Gastrocnemius medialis (tissue), 4 donors: ENCODE results near the gene SORD. TPM values are rescaled to one million over a fixed set of nuclear protein-coding genes. Genes with fewer than 3 reads are reported as not detected.
"Not testable (repeated sequence)": the region's sequence is repeated elsewhere in the genome, so short reads cannot be mapped to it uniquely, and the experiment has no call there.

Source experiments
- ATAC-seq, 2 donors: fragments of 150-250 bp; one replicate each; pipeline ENCODE4 v1.9.1; 2016
- DNase-seq, 2 donors: peaks; one replicate each; pipeline ENCODE4 v3.0.0-alpha.2; 2019
- H3K27ac ChIP-seq, 4 donors: fragments of 200-600 bp; sonication (generic); 1 replicate in 1 of 4; 2 replicates in 3 of 4; pipeline ENCODE4 v1.5.1; 2016 to 2018; ENCODE audit warnings: mild to moderate bottlenecking in 2 of 4, moderate library complexity in 1 of 4
- H3K27me3 ChIP-seq, 3 donors: fragments of 200-600 bp; sonication (generic) in 2 of 3; 1 replicate in 1 of 3; 2 replicates in 2 of 3; pipeline versions ENCODE4 v1.5.1 to v1.6.0; 2016 to 2019; ENCODE audit warnings: mild to moderate bottlenecking in 1 of 3, moderate library complexity in 1 of 3
- H3K36me3 ChIP-seq, 2 donors: fragments of 200-600 bp; sonication (generic) in 1 of 2; one replicate each; pipeline ENCODE4 v1.5.1; 2017 to 2018
- H3K4me1 ChIP-seq, 2 donors: fragments of 200-600 bp; sonication (generic) in 1 of 2; one replicate each; pipeline ENCODE4 v1.5.1; 2016 to 2017; ENCODE audit warnings: mild to moderate bottlenecking in 2 of 2
- H3K4me3 ChIP-seq, 4 donors: fragments of 200-600 bp; sonication (generic) in 3 of 4; 1 replicate in 1 of 4; 2 replicates in 3 of 4; pipeline ENCODE4 v1.5.1; 2016 to 2019; ENCODE audit warnings: mild to moderate bottlenecking in 2 of 4
- H3K9me3 ChIP-seq, 3 donors: fragments of 200-600 bp; sonication (generic) in 2 of 3; 1 replicate in 1 of 3; 2 replicates in 2 of 3; pipeline ENCODE4 v1.5.1; 2016 to 2019
- CTCF ChIP-seq, 5 experiments: fragments of 450-650 bp in 3 of 5; fragments of 200-600 bp in 2 of 5; sonication (generic) in 2 of 5; IDR thresholded peaks in 4 of 5; conservative IDR thresholded peaks in 1 of 5; 1 replicate in 4 of 5; 2 replicates in 1 of 5; pipeline ENCODE4 v1.5.1; 2016 to 2019; ENCODE audit warnings: antibody characterized with exemption in 5 of 5, mild to moderate bottlenecking in 3 of 5, moderate library complexity in 3 of 5
- POLR2A ChIP-seq, 2 donors: fragments of 450-650 bp; IDR thresholded peaks; one replicate each; pipeline ENCODE4 v1.6.1; 2017; ENCODE audit warnings: antibody characterized with exemption in 2 of 2, mild to moderate bottlenecking in 2 of 2, moderate library complexity in 2 of 2
- in situ Hi-C, 4 donors: fragments of 200-750 bp; cut with MboI; loops; one replicate each; pipeline versions ENCODE4 v1.15.0 to v1.8.0; 2017; ENCODE audit warnings: low sequenced_read_pairs in 4 of 4
- intact Hi-C: fragments of 100-400 bp; cut with DNase I; formaldehyde crosslinking; loops from one replicate; pipeline ENCODE4 v1.15.1; 2023; ENCODE audit warnings: low total_unique reads
- total RNA-seq, 4 donors: library from RNA; depleted of rRNA; stranded (reverse); fragments of >200 nt; gene quantifications; one replicate each; pipeline versions ENCODE4 v1.1.0 to v1.2.3, GENCODE V29; 2016

SORD gene
- total RNA-seq, 4 donors from 2014 or later: 2.6 to 11.6 (median 3.6) TPM

- Histone ChIP-seq H3K27me3 (no peaks in the 10 kb centered on the region), H3K9me3 (no peaks in the 10 kb centered on the region), H3K4me1 (no peaks in the 10 kb centered on the region), H3K36me3 (no peaks in the 10 kb centered on the region), H3K4me3 (no peak overlapping the region), H3K27ac (no peak overlapping the region)
- DNase-seq (no peak), ATAC-seq (no peak)
- TF ChIP-seq POLR2A (IDR thresholded peaks at IDR 0.05) (no peak), CTCF (IDR thresholded peaks at IDR 0.05 in 4 of 5, conservative IDR thresholded peaks at IDR 0.05 in 1 of 5) (no peak)
- intact Hi-C loops: no loop called here
- in situ Hi-C loops: loop anchor here in 1 of 4 donors (10.0 kb wide), 1 partner anchor 357 kb away; the partner anchor contains the start of gene SPG11
Observed at GRCh38 chr15:45021348-45021747, 1.6 kb upstream of the SORD start.

GRCh38 chr15:45023659-45024225, 747 bp downstream of the SORD start:
- intact Hi-C loops: no loop called here
- in situ Hi-C loops: loop anchor here in 1 of 4 donors (10.0 kb wide), 1 partner anchor 359 kb away; the partner anchor contains the start of gene SPG11
- Histone ChIP-seq H3K4me1 (no peaks in the 10 kb centered on the region), H3K9me3 (no peaks in the 10 kb centered on the region), H3K36me3 (no peaks in the 10 kb centered on the region), H3K27ac (peak overlapping the region; percentile 64 to 73 (median 68)), H3K4me3 (peak overlapping the region; percentile 62 to 86 (median 78)), H3K27me3 (no peaks in the 10 kb centered on the region)
- DNase-seq (no peak), ATAC-seq (peak; percentile 28 to 41)
- no peak for TF ChIP-seq POLR2A (IDR thresholded peaks at IDR 0.05)
- TF ChIP-seq CTCF (IDR thresholded peaks at IDR 0.05 in 4 of 5, conservative IDR thresholded peaks at IDR 0.05 in 1 of 5): no peak

GRCh38 chr15:45024649-45025048, 1.7 kb downstream of the SORD start:
- not testable (repeated sequence) for DNase-seq, H3K4me1 ChIP-seq, H3K27ac ChIP-seq, H3K9me3 ChIP-seq, H3K4me3 ChIP-seq, H3K27me3 ChIP-seq, ATAC-seq, H3K36me3 ChIP-seq
- intact Hi-C loops: loop anchor here (5.0 kb wide), 1 partner anchor 167 kb away; no protein-coding TSS in a partner anchor
- in situ Hi-C loops: loop anchor here in 2 of 4 donors (10.0 to 25.0 kb wide), 2 partner anchors 162 to 360 kb away; partner anchors contain the start of gene SPG11 (in 1 of the 2)

- not testable (repeated sequence) for H3K36me3 ChIP-seq, ATAC-seq, DNase-seq, H3K27me3 ChIP-seq, H3K4me3 ChIP-seq, H3K4me1 ChIP-seq, H3K27ac ChIP-seq, H3K9me3 ChIP-seq
- in situ Hi-C loops: loop anchor here in 2 of 4 donors (10.0 to 25.0 kb wide), 2 partner anchors 163 to 361 kb away; partner anchors contain the start of gene SPG11 (in 1 of the 2)
- intact Hi-C loops: loop anchor here (5.0 kb wide), 1 partner anchor 168 kb away; no protein-coding TSS in a partner anchor
Observed at GRCh38 chr15:45025627-45026026, 2.6 kb downstream of the SORD start.

- H3K36me3 ChIP-seq: no peaks in the 10 kb centered on the region
- ATAC-seq (no peak), DNase-seq (no peak)
- no peak overlapping the region for H3K4me3 ChIP-seq
- intact Hi-C loops (loop anchor here (5.0 kb wide), 1 partner anchor 169 kb away; no protein-coding TSS in a partner anchor), in situ Hi-C loops (loop anchor here in 2 of 4 donors (10.0 to 25.0 kb wide), 2 partner anchors 164 to 362 kb away; partner anchors contain the start of gene SPG11 (in 1 of the 2))
- no peaks in the 10 kb centered on the region for H3K4me1 ChIP-seq
- no peak for TF ChIP-seq POLR2A (IDR thresholded peaks at IDR 0.05)
- TF ChIP-seq CTCF (IDR thresholded peaks at IDR 0.05 in 4 of 5, conservative IDR thresholded peaks at IDR 0.05 in 1 of 5): no peak
- no peaks in the 10 kb centered on the region for H3K27me3 ChIP-seq
- H3K27ac ChIP-seq: no peak overlapping the region
- H3K9me3 ChIP-seq: no peaks in the 10 kb centered on the region
Observed at GRCh38 chr15:45026651-45027190, 3.7 kb downstream of the SORD start.
